ENCODE data around the gene SMIM28.

SMIM28 gene

DNA sequence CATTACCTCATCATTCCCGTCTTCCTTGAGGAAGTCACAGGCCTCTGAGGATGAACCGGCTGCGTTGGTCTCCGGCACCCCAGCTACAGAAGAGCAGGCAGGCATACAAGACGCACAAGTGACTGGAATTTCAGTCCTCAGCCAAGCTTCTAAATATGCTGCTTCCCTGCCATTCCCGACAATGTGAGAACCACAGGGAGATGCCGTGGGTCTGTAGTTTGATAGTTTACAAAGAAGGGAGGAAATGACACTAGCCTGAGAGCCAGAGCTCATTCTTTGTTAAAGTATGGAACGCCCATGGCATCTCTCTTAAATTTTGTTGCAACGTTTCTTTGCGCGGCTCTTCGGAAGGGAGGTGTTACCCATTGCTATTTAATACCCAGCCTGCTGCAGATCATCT lies 52.1 kb downstream of the SMIM28 start:
- Histone ChIP-seq H3K9me3 (no peaks in the 10 kb centered on the region), H3K27me3 (no peaks in the 10 kb centered on the region), H3K36me3 (peaks cover 0 to 10% (median 4%) of the 10 kb centered on the region in 3 donors), H3K4me3 (no peak overlapping the region), H3K4me1 (no peaks in the 10 kb centered on the region), H3K27ac (no peak overlapping the region)
- no peak for DNase-seq
- TF ChIP-seq, protein P1, sequence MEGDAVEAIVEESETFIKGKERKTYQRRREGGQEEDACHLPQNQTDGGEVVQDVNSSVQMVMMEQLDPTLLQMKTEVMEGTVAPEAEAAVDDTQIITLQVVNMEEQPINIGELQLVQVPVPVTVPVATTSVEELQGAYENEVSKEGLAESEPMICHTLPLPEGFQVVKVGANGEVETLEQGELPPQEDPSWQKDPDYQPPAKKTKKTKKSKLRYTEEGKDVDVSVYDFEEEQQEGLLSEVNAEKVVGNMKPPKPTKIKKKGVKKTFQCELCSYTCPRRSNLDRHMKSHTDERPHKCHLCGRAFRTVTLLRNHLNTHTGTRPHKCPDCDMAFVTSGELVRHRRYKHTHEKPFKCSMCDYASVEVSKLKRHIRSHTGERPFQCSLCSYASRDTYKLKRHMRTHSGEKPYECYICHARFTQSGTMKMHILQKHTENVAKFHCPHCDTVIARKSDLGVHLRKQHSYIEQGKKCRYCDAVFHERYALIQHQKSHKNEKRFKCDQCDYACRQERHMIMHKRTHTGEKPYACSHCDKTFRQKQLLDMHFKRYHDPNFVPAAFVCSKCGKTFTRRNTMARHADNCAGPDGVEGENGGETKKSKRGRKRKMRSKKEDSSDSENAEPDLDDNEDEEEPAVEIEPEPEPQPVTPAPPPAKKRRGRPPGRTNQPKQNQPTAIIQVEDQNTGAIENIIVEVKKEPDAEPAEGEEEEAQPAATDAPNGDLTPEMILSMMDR (IDR thresholded peaks at IDR 0.05) = no peak
- intact Hi-C loops (cut with DNase I; ENCODE audit: low total_unique reads) = loop anchor here (5.0 kb wide), 2 partner anchors 88 to 158 kb away; no protein-coding TSS in a partner anchor

- Histone ChIP-seq H3K36me3 (peaks cover 0 to 10% (median 4%) of the 10 kb centered on the region in 3 donors), H3K27me3 (no peaks in the 10 kb centered on the region), H3K9me3 (no peaks in the 10 kb centered on the region), H3K4me3 (no peak overlapping the region), H3K27ac (no peak overlapping the region), H3K4me1 (no peaks in the 10 kb centered on the region)
- no peak for DNase-seq
- intact Hi-C loops (cut with DNase I; ENCODE audit: low total_unique reads) = loop anchor here (5.0 kb wide), 1 partner anchor 157 kb away; no protein-coding TSS in a partner anchor
- TF ChIP-seq, protein P1 (IDR thresholded peaks at IDR 0.05) = no peak
Measured at GRCh38 chr6:138430361-138431145, 52.8 kb downstream of the SMIM28 start.

GRCh38 chr6:138431256-138432062 lies 53.8 kb downstream of the SMIM28 start:
- no peaks in the 10 kb centered on the region for H3K27me3 ChIP-seq
- no peaks in the 10 kb centered on the region for H3K9me3 ChIP-seq
- no peak overlapping the region for H3K27ac ChIP-seq
- TF ChIP-seq, protein P1 (IDR thresholded peaks at IDR 0.05) = no peak
- intact Hi-C loops (cut with DNase I; ENCODE audit: low total_unique reads) = loop anchor here (5.0 kb wide), 1 partner anchor 156 kb away; no protein-coding TSS in a partner anchor
- H3K36me3 ChIP-seq = peaks cover 0 to 10% (median 4%) of the 10 kb centered on the region in 3 donors
- H3K4me1 ChIP-seq = no peaks in the 10 kb centered on the region
- H3K4me3 ChIP-seq = no peak overlapping the region
- DNase-seq = no peak

GRCh38 chr6:138432063-138432356 lies 54.3 kb downstream of the SMIM28 start:
- Histone ChIP-seq H3K27ac (no peak overlapping the region), H3K27me3 (no peaks in the 10 kb centered on the region), H3K4me1 (no peaks in the 10 kb centered on the region), H3K4me3 (no peak overlapping the region), H3K36me3 (peaks cover 0 to 10% (median 4%) of the 10 kb centered on the region in 3 donors), H3K9me3 (no peaks in the 10 kb centered on the region)
- no peak for DNase-seq
- intact Hi-C loops (cut with DNase I; ENCODE audit: low total_unique reads) = loop anchor here (5.0 kb wide), 1 partner anchor 155 kb away; no protein-coding TSS in a partner anchor
- TF ChIP-seq, protein P1 (IDR thresholded peaks at IDR 0.05) = no peak
